Endothelial cell of umbilical vein (primary cell): Measurements from ENCODE around the gene SAMMSON.

ENCODE experiments used
- POLR2A ChIP-seq: IDR thresholded peaks from 2 replicates; pipeline ENCODE4 v1.6.1; 2012; ENCODE audit warnings: low read depth, mild to moderate bottlenecking, control low read depth, low read length
- POLR2AphosphoS5 ChIP-seq: IDR thresholded peaks from 2 replicates; pipeline ENCODE4 v1.6.1; 2012; ENCODE audit warnings: low read depth, mild to moderate bottlenecking, control low read depth, low read length, moderate library complexity; ENCODE audit not compliant: insufficient read depth
- TF ChIP-seq, protein P1 (sequence below), 2 donors: IDR thresholded peaks; 1 replicate in 1 of 2; 2 replicates in 1 of 2; pipeline ENCODE4 v1.5.1; 2011; ENCODE audit warnings: low read length in 2 of 2, mild to moderate bottlenecking in 2 of 2, moderate library complexity in 2 of 2, control low read depth in 1 of 2, inconsistent platforms in 1 of 2, low read depth in 1 of 2; ENCODE audit not compliant: insufficient read depth in 1 of 2; ENCODE audit errors: extremely low read depth in 1 of 2

DNA sequence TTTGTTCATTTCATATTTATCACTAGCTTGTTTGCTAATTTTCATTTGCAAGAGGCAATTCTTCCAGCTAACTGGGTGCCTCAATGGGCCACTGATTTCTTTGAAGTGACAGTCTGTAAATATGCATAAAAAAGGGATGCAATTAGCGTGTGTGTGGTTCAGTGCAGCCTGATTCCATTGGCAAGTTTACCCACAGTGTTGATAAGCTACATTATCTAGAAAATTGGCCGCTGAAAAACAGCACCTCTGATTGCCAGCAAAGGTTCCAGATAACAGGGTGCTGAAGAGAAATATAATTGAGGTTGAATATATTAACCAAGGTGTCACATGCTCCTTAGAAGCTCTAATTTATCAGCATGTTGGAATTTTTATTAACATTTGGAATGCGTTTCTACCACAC is 76.9 kb downstream of the SAMMSON start:
- TF ChIP-seq POLR2AphosphoS5: no peak
- no peak for TF ChIP-seq POLR2A
- TF ChIP-seq, protein P1, sequence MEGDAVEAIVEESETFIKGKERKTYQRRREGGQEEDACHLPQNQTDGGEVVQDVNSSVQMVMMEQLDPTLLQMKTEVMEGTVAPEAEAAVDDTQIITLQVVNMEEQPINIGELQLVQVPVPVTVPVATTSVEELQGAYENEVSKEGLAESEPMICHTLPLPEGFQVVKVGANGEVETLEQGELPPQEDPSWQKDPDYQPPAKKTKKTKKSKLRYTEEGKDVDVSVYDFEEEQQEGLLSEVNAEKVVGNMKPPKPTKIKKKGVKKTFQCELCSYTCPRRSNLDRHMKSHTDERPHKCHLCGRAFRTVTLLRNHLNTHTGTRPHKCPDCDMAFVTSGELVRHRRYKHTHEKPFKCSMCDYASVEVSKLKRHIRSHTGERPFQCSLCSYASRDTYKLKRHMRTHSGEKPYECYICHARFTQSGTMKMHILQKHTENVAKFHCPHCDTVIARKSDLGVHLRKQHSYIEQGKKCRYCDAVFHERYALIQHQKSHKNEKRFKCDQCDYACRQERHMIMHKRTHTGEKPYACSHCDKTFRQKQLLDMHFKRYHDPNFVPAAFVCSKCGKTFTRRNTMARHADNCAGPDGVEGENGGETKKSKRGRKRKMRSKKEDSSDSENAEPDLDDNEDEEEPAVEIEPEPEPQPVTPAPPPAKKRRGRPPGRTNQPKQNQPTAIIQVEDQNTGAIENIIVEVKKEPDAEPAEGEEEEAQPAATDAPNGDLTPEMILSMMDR (IDR thresholded peaks at IDR 0.05; ENCODE audit: extremely low read depth in 1 of 2, insufficient read depth in 1 of 2, low read depth in 1 of 2, low read length in 2 of 2): no peak
